ENCODE measurements around the gene EEF1AKMT1.
"Not testable (repeated sequence)": the region's sequence is repeated elsewhere in the genome, so short reads cannot be mapped to it uniquely, and the experiment has no call there.

The EEF1AKMT1 gene

GRCh38 chr13:20699715-20700114, 74.0 kb downstream of the EEF1AKMT1 start:
- DNase-seq (ENCODE audit: low spot score) = no peak

DNA sequence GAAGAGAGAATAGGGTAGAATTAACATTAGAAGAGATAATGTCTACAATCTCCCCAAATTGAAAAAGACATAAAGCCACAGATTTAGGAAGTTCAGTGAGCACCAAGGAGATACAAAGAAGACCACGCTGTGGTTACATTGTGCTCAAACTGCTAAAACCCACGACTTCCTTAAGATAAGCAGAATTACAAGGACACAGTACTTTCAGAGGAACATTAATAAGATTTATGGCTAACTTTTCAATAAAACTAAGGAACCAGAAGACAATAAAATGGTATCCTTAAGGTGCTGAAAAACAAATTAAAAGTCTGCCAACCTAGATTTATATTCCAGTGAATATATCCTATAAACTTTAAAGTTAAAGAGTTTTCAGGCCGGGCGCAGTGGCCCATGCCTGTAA, 77.7 kb downstream of the EEF1AKMT1 start:
- DNase-seq (ENCODE audit: low spot score) = no peak

GRCh38 chr13:20691616-20692015, 82.1 kb downstream of the EEF1AKMT1 start:
- no peak for DNase-seq (ENCODE audit: low spot score)

DNA sequence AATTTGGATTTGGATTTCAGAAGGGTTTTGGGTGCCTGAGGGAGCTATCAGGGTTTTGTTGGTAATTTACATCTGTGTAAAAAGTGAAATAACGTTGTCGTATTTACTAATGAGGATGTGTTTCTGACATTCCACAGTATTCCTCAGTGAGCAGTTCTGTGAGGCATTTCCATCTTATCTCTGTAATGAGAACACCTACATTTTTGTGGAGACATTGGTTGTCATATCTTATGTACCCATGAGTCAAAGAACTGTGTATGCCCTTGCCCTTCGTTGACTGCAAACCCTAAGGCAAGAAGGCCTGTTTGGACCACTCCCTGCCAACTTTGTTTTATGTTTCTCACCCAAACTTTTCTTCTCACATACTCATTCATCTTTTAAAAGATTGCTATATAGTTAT, 84.5 kb downstream of the EEF1AKMT1 start:
- DNase-seq (ENCODE audit: low spot score) = no peak

DNA sequence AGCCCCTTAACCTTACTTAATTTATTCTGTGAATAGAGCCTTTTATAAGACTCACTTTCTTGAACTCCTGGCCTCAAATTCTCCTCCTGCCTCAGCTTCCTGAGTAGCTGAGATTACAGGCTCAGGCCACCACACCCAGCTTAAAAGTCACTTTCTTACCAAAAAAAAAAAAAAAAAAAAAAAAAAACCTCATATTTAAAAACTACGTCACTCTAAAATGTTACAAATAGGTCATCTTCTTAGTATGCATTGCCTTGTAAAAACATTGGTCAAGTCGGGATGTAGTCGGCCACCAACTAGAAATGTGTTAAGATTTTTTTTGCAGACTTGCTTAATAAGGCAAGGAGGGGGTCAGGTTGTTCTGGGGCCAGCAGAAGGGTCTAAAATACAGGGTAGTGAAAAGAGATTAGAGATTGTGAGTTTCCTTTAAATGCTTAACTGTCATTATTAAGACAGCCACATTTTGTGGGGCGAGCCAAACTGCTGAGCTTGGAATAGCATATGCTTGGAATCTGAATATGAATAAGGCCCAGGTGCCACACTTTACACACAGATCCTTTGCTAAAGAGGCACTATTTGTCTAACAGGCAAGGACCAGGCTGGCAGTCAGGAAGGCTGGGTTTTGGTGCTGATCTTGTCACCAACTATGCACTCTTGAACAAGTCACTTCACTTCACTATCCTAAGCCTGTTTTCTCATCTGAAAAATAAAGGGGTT, 86.7 kb downstream of the EEF1AKMT1 start:
- DNase-seq (ENCODE audit: low spot score) = no peak

DNA sequence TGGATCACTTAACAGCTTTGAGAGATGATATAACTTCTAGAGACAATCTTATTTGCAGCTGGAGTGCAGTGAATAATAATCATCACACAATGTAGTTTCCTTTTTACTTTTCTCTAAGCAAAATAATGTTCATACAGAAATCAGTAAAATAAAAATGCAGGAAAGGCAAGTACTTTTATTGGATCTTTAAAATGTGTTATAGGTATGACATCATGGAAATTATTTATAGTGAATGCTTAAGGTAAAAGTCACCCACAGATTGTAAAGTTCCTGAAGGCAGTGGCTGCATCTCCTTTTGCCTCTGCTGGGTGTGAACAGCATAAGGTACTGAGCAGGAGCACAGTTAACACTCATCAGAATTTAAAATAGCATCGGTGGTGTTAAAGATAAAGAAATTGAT, 87.6 kb downstream of the EEF1AKMT1 start:
- DNase-seq (ENCODE audit: low spot score) = no peak

GRCh38 chr13:20685092-20685491, 88.7 kb downstream of the EEF1AKMT1 start:
- DNase-seq (ENCODE audit: low spot score) = no peak

DNA sequence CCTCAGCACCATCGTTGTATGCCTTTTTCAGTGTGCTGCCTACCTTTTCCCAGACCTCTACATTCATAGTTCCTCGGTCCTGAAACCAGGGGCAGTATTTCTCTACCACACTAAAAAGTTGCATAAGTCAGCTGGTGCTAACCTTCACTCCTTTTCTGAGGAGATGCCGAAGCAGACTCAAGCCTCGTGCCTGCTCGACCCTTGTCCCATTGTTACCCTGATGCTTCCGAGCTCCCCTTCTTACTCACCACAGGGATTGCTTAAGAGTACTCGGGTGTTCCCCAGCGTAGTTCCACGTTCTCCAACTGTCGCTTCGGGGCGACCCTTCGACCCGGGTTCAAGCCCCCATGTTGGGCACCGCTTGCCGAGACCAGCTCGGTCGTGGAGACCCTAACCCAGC, 89.2 kb downstream of the EEF1AKMT1 start:
- no peak for DNase-seq (ENCODE audit: low spot score)

GRCh38 chr13:20684041-20684440, 89.7 kb downstream of the EEF1AKMT1 start:
- DNase-seq (ENCODE audit: low spot score) = no peak

- no peak for DNase-seq (ENCODE audit: low spot score)
Observed at GRCh38 chr13:20682061-20682460, 91.7 kb downstream of the EEF1AKMT1 start.

GRCh38 chr13:20681481-20681880, 92.3 kb downstream of the EEF1AKMT1 start:
- DNase-seq (ENCODE audit: low spot score) = not testable (repeated sequence)

DNA sequence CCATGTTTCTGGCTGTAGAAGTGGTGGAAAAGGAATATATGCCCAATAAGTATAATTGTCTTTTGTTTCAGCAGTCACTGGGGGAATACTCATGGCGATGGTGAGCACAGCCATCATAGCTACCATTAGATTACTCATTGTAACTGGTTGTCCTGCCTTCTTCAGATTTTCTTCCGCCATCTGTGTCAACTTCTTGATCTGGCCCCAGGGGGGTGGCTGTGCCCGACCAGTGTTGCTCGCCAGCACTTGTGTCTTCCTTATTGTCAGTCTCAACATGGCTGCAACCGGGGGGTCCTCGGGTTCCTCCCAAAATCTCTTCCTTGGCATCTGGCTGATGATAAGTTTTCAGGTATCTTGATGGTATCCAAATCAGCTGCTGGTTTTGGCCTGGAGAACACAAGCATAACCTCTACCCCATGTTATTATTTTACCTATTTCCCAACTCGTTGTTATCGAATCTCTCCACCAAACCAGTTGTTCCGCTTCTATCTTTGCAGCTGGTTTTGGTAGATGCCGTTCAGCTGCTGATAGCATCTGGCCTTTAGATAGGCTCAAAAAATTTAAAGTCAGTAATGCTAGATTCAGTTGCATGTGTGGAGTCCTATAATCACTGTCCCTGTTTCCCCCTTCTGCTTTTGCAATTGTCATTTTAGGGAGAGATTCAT, 93.2 kb downstream of the EEF1AKMT1 start:
- DNase-seq (ENCODE audit: low spot score) = no peak

DNA sequence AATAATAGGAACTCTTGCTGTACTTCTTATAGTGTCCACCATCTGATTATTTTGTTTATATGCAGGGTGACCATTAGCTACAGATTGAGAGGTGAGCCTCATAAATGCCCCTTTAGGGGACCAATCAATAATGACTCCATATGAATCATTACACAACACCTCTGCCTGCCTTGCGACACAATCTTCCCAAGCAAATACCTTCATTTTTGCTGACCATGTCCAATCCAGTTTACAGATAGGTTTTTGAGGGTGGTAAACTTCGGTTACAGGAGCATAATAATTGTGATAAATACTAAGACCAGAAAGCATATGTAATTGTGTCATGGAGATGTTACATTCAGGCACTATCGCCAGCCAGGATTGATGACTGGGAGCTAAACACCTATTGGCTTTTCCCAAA, 93.9 kb downstream of the EEF1AKMT1 start:
- no peak for DNase-seq (ENCODE audit: low spot score)
